Measurements from ENCODE around the gene TM9SF2.

GRCh38 chr13:99500839-99501183 lies 461 bp upstream of the TM9SF2 start:
- no peak for TF ChIP-seq CTCF (IDR thresholded peaks at IDR 0.05)
- no peak for TF ChIP-seq POLR2A (IDR thresholded peaks at IDR 0.05)

Data from Peyer's patch (tissue), 4 donors.